GM12878 (cell line): ENCODE measurements around the gene DDRGK1. TPM values are rescaled to one million over a fixed set of nuclear protein-coding genes. Genes with fewer than 3 reads are reported as not detected.
"Not testable (repeated sequence)": the region's sequence is repeated elsewhere in the genome, so short reads cannot be mapped to it uniquely, and the experiment has no call there.

Source experiments
- ATAC-seq: fragments of 200-7000 bp; cut with Tn5 transposase; 3 replicates; pipeline ENCODE4 v1.9.1; 2020; ENCODE audit warnings: mild to moderate bottlenecking, moderate library complexity
- BruUV-seq: library from RNA; stranded (reverse); fragments of 400-500 nt; replicated peaks from 2 replicates; lab custom pipeline; 2021; lab: Mats Ljungman, UMichigan
- CTCF ChIA-PET: fragments of 300-600 bp; sonication (Branson Sonifier 250); formaldehyde crosslinking; extraction: SDS; loops from one replicate; lab custom pipeline; 2021; ENCODE audit warnings: inconsistent platforms; lab: Yijun Ruan, JAX
- POLR2A ChIA-PET: fragments of 350-600 bp; formaldehyde crosslinking; extraction: SDS; loops from one replicate; lab custom pipeline; 2021; ENCODE audit warnings: inconsistent platforms; lab: Charles Lee
- RAD21 ChIA-PET: fragments of 300-600 bp; sonication (Branson Sonifier 250); formaldehyde crosslinking; loops from one replicate; lab custom pipeline; 2023; ENCODE audit warnings: antibody characterized with exemption; ENCODE audit not compliant: unreplicated experiment; lab: Charles Lee
- SMC1A ChIA-PET: fragments of 300-600 bp; sonication (Branson Sonifier 250); formaldehyde crosslinking; loops from one replicate; lab custom pipeline; 2023; ENCODE audit not compliant: unreplicated experiment, uncharacterized antibody; lab: Charles Lee
- DNase-seq: peaks from one replicate; pipeline ENCODE4 v3.0.0-alpha.2; 2011; ENCODE audit warnings: low read depth, low spot score
- FAIRE-seq: peaks from 3 replicates; lab custom pipeline; 2011; peaks lifted over from hg19 to GRCh38; lab: Jason Lieb, UNC
- H2AFZ ChIP-seq: 2 replicates; pipeline ENCODE4 v1.6.0; 2011; ENCODE audit warnings: low read depth, low read length, control low read depth; ENCODE audit not compliant: control insufficient read depth
- H3K27ac ChIP-seq: 2 replicates; pipeline ENCODE4 v1.5.1; 2011; ENCODE audit warnings: control low read depth; ENCODE audit not compliant: control insufficient read depth, insufficient read depth
- H3K27me3 ChIP-seq, 2 experiments: replicated peaks in 1 of 2; 2 replicates each; pipeline versions ENCODE4 v1.6.0 to v1.6.1; 2011; ENCODE audit warnings: low read length in 1 of 2; ENCODE audit not compliant: control insufficient read depth in 2 of 2, insufficient read depth in 2 of 2
- H3K36me3 ChIP-seq, 2 experiments: 2 replicates each; pipeline ENCODE4 v1.5.1; 2011; ENCODE audit warnings: low read length in 1 of 2; ENCODE audit not compliant: control insufficient read depth in 2 of 2, insufficient read depth in 2 of 2
- H3K4me1 ChIP-seq: 2 replicates; pipeline ENCODE4 v1.6.1; 2011; ENCODE audit warnings: mild to moderate bottlenecking, low read length, moderate library complexity, mixed read lengths; ENCODE audit not compliant: control insufficient read depth, insufficient read depth
- H3K4me2 ChIP-seq: 2 replicates; pipeline ENCODE4 v1.6.0; 2011; ENCODE audit warnings: control low read depth; ENCODE audit not compliant: control insufficient read depth, insufficient read depth
- H3K4me3 ChIP-seq: fragments of 200-600 bp; sonication (generic); 2 replicates; pipeline ENCODE4 v1.5.1; 2016
- H3K79me2 ChIP-seq: 2 replicates; pipeline ENCODE4 v1.6.0; 2011; ENCODE audit warnings: low read length; ENCODE audit not compliant: control insufficient read depth, insufficient read depth
- H3K9ac ChIP-seq: 2 replicates; pipeline ENCODE4 v1.8.0; 2011; ENCODE audit warnings: low read length, control low read depth, mixed read lengths; ENCODE audit not compliant: control insufficient read depth, insufficient read depth
- H3K9me3 ChIP-seq: replicated peaks from 3 replicates; pipeline ENCODE4 v1.5.1; 2011; ENCODE audit warnings: mild to moderate bottlenecking, low read length; ENCODE audit not compliant: control insufficient read depth, insufficient read depth
- H4K20me1 ChIP-seq: 2 replicates; pipeline ENCODE4 v1.6.0; 2011; ENCODE audit not compliant: control insufficient read depth, insufficient read depth
- HDGF ChIP-seq: fragments of 450-650 bp; IDR thresholded peaks from 2 replicates; pipeline ENCODE4 v1.6.1; 2016; ENCODE audit warnings: antibody characterized with exemption
- IRF4 ChIP-seq: IDR thresholded peaks from 2 replicates; pipeline ENCODE4 v1.6.1; 2011; ENCODE audit warnings: low read depth, low read length
- JUND ChIP-seq: IDR thresholded peaks from 2 replicates; pipeline ENCODE4 v1.6.1; 2012; ENCODE audit warnings: low read depth, mild to moderate bottlenecking, low read length, improper control_type of control experiment, moderate library complexity
- LARP7 ChIP-seq: fragments of 450-650 bp; IDR thresholded peaks from 2 replicates; pipeline ENCODE4 v1.6.1; 2017; ENCODE audit warnings: mild to moderate bottlenecking
- POLR2A ChIP-seq: IDR thresholded peaks from 2 replicates; pipeline ENCODE4 v1.6.1; 2011; ENCODE audit warnings: low read depth, mild to moderate bottlenecking, low read length
- POLR2AphosphoS2 ChIP-seq: IDR thresholded peaks from 2 replicates; pipeline ENCODE4 v1.6.1; 2011; ENCODE audit warnings: low read depth, mild to moderate bottlenecking, low read length, improper control_type of control experiment, moderate library complexity
- SRF ChIP-seq, 2 experiments: IDR thresholded peaks; 2 replicates each; pipeline ENCODE4 v1.6.1; 2011; ENCODE audit warnings: low read depth in 2 of 2, low read length in 2 of 2, mild to moderate bottlenecking in 1 of 2, moderate library complexity in 1 of 2
- TARDBP ChIP-seq: IDR thresholded peaks from 2 replicates; pipeline ENCODE4 v1.6.1; 2016; ENCODE audit warnings: borderline replicate concordance
- TCF7 ChIP-seq: IDR thresholded peaks from 2 replicates; pipeline ENCODE4 v1.6.1; 2014; ENCODE audit warnings: antibody characterized with exemption, borderline replicate concordance
- WGBS: methylation state at CpG from one replicate; pipeline ENCODE4 v1.1.6; 2016; ENCODE audit warnings: low lambda C conversion rate; ENCODE audit not compliant: insufficient replicate concordance, insufficient coverage; ENCODE audit errors: missing lambda C conversion rate; 5-methylcytosine and 5-hydroxymethylcytosine counted together
- in situ Hi-C: fragments of 300-500 bp; cut with MboI; formaldehyde crosslinking; loops from 9 replicates; pipeline ENCODE4 v1.14.3; 2018; ENCODE audit warnings: mixed read lengths
- intact Hi-C: fragments of 100-400 bp; cut with micrococcal nuclease; formaldehyde crosslinking; loops from one replicate; pipeline ENCODE4 v1.14.2; 2022; ENCODE audit not compliant: unreplicated experiment
- polyA plus RNA-seq, 11 experiments: library from polyadenylated mRNA; depleted of rRNA in 4 of 11; unstranded in 6 of 11; stranded (reverse) in 5 of 11; fragments of >200 nt; fragmentation: Nextera tagmentation in 4 of 11; fragmentation: Illumina TruSeq in 1 of 11; extraction: Ambion mirVana in 4 of 11; extraction: Trizol in 1 of 11; gene quantifications; 1 replicate in 1 of 11; 2 replicates in 10 of 11; pipeline versions ENCODE4 v1.2.1 to v1.2.3, GENCODE V29; 2011 to 2016; ENCODE audit warnings: inconsistent platforms in 2 of 11, missing spikeins in 2 of 11, low read depth in 1 of 11
- total RNA-seq, 4 experiments: library from RNA; depleted of rRNA in 3 of 4; stranded (reverse); fragments of >200 nt in 3 of 4; fragmentation: Illumina TruSeq in 1 of 4; extraction: Trizol in 1 of 4; gene quantifications; 2 replicates each; pipeline versions ENCODE4 v1.2.1 to v1.2.3, GENCODE V29; 2013 to 2021
- TF ChIP-seq, protein P1 (sequence below), 3 experiments: IDR thresholded peaks in 2 of 3; conservative IDR thresholded peaks in 1 of 3; 2 replicates each; pipeline ENCODE4 v1.5.1; 2011; ENCODE audit warnings: low read depth in 3 of 3, low read length in 3 of 3, mild to moderate bottlenecking in 3 of 3, control low read depth in 2 of 3, moderate library complexity in 2 of 3, inconsistent platforms in 1 of 3, mixed read lengths in 1 of 3; ENCODE audit not compliant: control insufficient read depth in 2 of 3, insufficient read depth in 1 of 3; ENCODE audit errors: extremely low read depth in 1 of 3
- TF ChIP-seq, protein P2 (sequence below): fragments of 450-650 bp; IDR thresholded peaks from 2 replicates; pipeline ENCODE4 v1.6.1; 2016; ENCODE audit warnings: mild to moderate bottlenecking
- TF ChIP-seq, protein P3 (sequence below): IDR thresholded peaks from 2 replicates; pipeline ENCODE4 v1.6.1; 2011; ENCODE audit warnings: mild to moderate bottlenecking, low read depth, low read length, moderate library complexity; ENCODE audit not compliant: insufficient replicate concordance

Gene DDRGK1
- total and polyA plus RNA-seq, 10 of the 15 experiments (the other 5 are each of a cell fraction or from before 2014, with no cell fraction given) = 4.0 to 55.2 (median 39.7) TPM

DNA sequence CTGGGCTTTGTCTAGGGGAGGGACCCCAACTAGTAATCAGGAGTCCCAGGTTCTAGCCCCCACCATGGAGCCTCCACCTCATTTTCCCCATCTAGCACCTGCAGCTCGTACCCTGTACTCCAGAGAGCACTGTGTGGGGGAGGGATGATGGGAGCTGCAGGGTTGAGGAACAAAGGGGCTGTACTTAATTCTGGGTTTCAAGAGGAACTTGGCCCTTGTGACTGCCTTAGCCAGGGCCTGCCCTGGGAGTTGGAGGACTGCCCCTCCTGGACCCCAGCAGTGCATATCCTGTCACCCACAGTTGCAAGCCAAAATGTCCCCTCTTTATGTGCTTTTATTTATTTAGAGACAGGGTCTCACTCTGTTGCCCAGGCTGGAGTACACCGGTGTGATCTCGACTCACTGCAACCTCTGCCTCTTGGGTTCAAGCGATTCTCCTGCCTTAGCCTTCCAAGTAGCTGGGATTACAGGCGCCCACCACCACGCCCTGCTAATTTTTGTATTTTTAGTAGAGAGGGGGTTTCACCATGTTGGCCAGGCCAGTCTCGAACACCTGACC lies 11.0 kb upstream of the DDRGK1 start:
- ATAC-seq, POLR2A ChIA-PET, H3K4me3 ChIP-seq, H3K27ac ChIP-seq, H3K9ac ChIP-seq, H3K9me3 ChIP-seq, DNase-seq, H3K4me2 ChIP-seq, H3K27me3 ChIP-seq, RAD21 ChIA-PET, H3K4me1 ChIP-seq, H2AFZ ChIP-seq, H4K20me1 ChIP-seq, FAIRE-seq, BruUV-seq, H3K36me3 ChIP-seq, SMC1A ChIA-PET, CTCF ChIA-PET, in situ Hi-C loops: not testable (repeated sequence)
- intact Hi-C loops = loop anchor here (5.0 kb wide), 1 partner anchor 497 kb away; the partner anchor contains the start of gene SIGLEC1
- 97% methylated on average over 7 of the region's 7 CpGs for WGBS
- peaks cover 12% of the 10 kb centered on the region for H3K79me2 ChIP-seq

DNA sequence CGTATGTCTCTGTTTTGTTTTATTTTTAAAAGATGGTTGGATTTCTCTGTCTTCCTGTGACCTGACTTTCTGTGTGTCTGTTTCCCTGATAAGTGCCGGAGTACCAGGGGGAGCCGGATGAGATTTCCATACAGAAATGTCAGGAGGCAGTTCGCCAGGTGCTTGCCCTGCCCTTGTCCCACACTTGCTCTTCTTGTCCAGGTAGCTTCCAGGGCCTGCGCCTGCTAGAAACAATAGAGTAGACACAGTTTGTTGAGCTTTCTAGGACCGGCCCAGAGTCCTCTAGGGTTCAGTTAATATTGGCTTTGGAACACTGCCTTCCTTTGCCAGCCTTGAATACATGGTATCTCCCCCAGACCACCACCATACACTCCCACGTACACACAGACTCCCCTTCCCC lies 8.7 kb upstream of the DDRGK1 start:
- CTCF ChIA-PET = interaction anchor here (1.3 kb wide), 1 partner anchor 63 kb away, joined by 4 read pairs; no protein-coding TSS in a partner anchor
- no peak for TF ChIP-seq TCF7
- TF ChIP-seq, protein P1, sequence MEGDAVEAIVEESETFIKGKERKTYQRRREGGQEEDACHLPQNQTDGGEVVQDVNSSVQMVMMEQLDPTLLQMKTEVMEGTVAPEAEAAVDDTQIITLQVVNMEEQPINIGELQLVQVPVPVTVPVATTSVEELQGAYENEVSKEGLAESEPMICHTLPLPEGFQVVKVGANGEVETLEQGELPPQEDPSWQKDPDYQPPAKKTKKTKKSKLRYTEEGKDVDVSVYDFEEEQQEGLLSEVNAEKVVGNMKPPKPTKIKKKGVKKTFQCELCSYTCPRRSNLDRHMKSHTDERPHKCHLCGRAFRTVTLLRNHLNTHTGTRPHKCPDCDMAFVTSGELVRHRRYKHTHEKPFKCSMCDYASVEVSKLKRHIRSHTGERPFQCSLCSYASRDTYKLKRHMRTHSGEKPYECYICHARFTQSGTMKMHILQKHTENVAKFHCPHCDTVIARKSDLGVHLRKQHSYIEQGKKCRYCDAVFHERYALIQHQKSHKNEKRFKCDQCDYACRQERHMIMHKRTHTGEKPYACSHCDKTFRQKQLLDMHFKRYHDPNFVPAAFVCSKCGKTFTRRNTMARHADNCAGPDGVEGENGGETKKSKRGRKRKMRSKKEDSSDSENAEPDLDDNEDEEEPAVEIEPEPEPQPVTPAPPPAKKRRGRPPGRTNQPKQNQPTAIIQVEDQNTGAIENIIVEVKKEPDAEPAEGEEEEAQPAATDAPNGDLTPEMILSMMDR (IDR thresholded peaks at IDR 0.05 in 2 of 3, conservative IDR thresholded peaks at IDR 0.05 in 1 of 3; ENCODE audit: control insufficient read depth in 2 of 3, extremely low read depth in 1 of 3, insufficient read depth in 1 of 3, low read depth in 3 of 3, low read length in 3 of 3) = no peak
- TF ChIP-seq, protein P2, sequence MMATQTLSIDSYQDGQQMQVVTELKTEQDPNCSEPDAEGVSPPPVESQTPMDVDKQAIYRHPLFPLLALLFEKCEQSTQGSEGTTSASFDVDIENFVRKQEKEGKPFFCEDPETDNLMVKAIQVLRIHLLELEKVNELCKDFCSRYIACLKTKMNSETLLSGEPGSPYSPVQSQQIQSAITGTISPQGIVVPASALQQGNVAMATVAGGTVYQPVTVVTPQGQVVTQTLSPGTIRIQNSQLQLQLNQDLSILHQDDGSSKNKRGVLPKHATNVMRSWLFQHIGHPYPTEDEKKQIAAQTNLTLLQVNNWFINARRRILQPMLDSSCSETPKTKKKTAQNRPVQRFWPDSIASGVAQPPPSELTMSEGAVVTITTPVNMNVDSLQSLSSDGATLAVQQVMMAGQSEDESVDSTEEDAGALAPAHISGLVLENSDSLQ = no peak
- TF ChIP-seq, protein P3, sequence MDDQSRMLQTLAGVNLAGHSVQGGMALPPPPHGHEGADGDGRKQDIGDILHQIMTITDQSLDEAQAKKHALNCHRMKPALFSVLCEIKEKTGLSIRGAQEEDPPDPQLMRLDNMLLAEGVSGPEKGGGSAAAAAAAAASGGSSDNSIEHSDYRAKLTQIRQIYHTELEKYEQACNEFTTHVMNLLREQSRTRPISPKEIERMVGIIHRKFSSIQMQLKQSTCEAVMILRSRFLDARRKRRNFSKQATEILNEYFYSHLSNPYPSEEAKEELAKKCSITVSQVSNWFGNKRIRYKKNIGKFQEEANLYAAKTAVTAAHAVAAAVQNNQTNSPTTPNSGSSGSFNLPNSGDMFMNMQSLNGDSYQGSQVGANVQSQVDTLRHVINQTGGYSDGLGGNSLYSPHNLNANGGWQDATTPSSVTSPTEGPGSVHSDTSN = no peak
- no peak for TF ChIP-seq POLR2A
- TF ChIP-seq IRF4 = no peak
- TF ChIP-seq LARP7 = no peak
- no peak for TF ChIP-seq JUND
- no peak for TF ChIP-seq SRF (IDR thresholded peaks at IDR 0.05; ENCODE audit: low read depth in 2 of 2, low read length in 2 of 2)
- TF ChIP-seq HDGF = no peak
- TF ChIP-seq POLR2AphosphoS2 = no peak
- no peak for TF ChIP-seq TARDBP

More for the DNA sequence above, 8.7 kb upstream of the DDRGK1 start:
- Histone ChIP-seq H3K27ac (no peak overlapping the region), H3K79me2 (peaks cover 32% of the 10 kb centered on the region), H3K4me3 (no peak overlapping the region), H4K20me1 (no peaks in the 10 kb centered on the region), H3K4me2 (no peak overlapping the region), H3K36me3 (peaks cover 2 to 6% of the 10 kb centered on the region in 2 experiments; a peak in 3 of 4 replicates), H2AFZ (no peak overlapping the region), H3K9me3 (no peaks in the 10 kb centered on the region), H3K27me3 (no peaks in the 10 kb centered on the region), H3K9ac (no peak overlapping the region), H3K4me1 (peaks cover 8% of the 10 kb centered on the region)
- POLR2A ChIA-PET = no interaction called here
- ATAC-seq = no peak
- RAD21 ChIA-PET = no interaction called here
- FAIRE-seq = no peak
- no peak for DNase-seq
- BruUV-seq = no TSS peak
- in situ Hi-C loops (no loop called here), intact Hi-C loops (no loop called here)
- SMC1A ChIA-PET = no interaction called here
- WGBS = 90% methylated on average over 7 of the region's 7 CpGs
